ENCODE data around the gene CARD9.

Gene CARD9

DNA sequence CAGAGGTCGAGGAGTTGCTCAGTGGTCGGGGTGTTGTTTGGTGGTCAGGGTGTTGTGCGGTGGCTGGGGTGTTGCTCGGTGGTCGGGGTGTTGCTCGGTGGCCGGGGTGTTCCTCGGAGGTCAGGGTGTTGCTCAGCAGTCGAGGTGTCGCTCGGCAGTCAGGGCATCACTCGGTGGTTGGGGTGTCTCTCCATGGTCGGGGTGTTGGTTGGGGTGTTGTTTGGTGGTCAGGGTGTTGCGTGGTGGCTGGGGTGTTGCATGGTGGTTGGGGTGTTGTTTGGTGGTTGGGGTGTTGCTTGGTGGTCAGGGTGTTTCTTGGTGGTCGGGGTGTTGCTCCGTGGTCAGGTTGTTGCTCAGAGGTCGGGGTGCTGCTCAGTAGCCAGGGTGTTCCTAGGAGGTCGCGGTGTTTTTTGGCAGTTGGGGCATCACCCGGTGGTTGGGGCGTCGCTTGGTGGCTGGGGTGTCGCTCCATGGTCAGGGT is 57.2 kb downstream of the CARD9 start:
- H3K9me3 ChIP-seq (ENCODE audit: control insufficient read depth, low read length), result peaks cover 4% of the 10 kb centered on the region
- peaks cover 12% of the 10 kb centered on the region for H3K4me1 ChIP-seq (ENCODE audit: control insufficient read depth, insufficient read depth, low read length)
- no peaks in the 10 kb centered on the region for H3K27me3 ChIP-seq (ENCODE audit: control insufficient read depth, insufficient read depth, low read length)
- no peak overlapping the region for H3K9ac ChIP-seq (ENCODE audit: low read length)
- no peaks in the 10 kb centered on the region for H3K36me3 ChIP-seq (ENCODE audit: control insufficient read depth, insufficient read depth, low read length)
- H3K4me3 ChIP-seq (ENCODE audit: low read length), result no peak overlapping the region

GRCh38 chr9:136314944-136315343 is 58.5 kb downstream of the CARD9 start:
- Histone ChIP-seq H3K9me3 (ENCODE audit: control insufficient read depth, low read length) (peaks cover 4% of the 10 kb centered on the region), H3K36me3 (ENCODE audit: control insufficient read depth, insufficient read depth, low read length) (no peaks in the 10 kb centered on the region), H3K27me3 (ENCODE audit: control insufficient read depth, insufficient read depth, low read length) (no peaks in the 10 kb centered on the region), H3K9ac (ENCODE audit: low read length) (no peak overlapping the region), H3K4me1 (ENCODE audit: control insufficient read depth, insufficient read depth, low read length) (peaks cover 23% of the 10 kb centered on the region), H3K4me3 (ENCODE audit: low read length) (no peak overlapping the region)

DNA sequence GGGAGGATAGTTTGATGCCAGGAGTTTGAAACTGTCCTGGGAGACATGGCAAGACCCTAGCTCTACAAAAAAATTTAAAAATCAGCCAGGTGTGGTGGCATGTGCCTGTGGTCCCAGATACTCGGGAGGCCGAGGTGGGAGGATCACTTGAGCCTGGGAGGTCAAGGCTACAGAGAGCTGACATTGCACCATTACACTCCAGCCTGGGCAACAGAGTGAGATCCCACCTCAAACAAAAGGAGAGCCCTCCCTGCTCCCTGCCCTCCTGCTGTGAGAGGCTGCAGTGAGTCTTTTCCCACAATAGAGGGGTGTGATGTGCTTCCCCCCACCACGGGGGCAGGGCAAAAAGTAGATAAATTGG is 59.4 kb downstream of the CARD9 start:
- no peak overlapping the region for H3K9ac ChIP-seq (ENCODE audit: low read length)
- H3K9me3 ChIP-seq (ENCODE audit: control insufficient read depth, low read length), result peaks cover 4% of the 10 kb centered on the region
- H3K4me1 ChIP-seq (ENCODE audit: control insufficient read depth, insufficient read depth, low read length), result peaks cover 23% of the 10 kb centered on the region
- no peaks in the 10 kb centered on the region for H3K27me3 ChIP-seq (ENCODE audit: control insufficient read depth, insufficient read depth, low read length)
- H3K36me3 ChIP-seq (ENCODE audit: control insufficient read depth, insufficient read depth, low read length), result no peaks in the 10 kb centered on the region
- H3K4me3 ChIP-seq (ENCODE audit: low read length), result no peak overlapping the region
